HG02759 (cell line): Measurements from ENCODE around the gene SAMM50.

Experiments used
- ATAC-seq: cut with Tn5 transposase; IDR thresholded peaks from one replicate; pipeline ENCODE4 v1.9.1; 2021; ENCODE audit warnings: mild to moderate bottlenecking, moderate library complexity; ENCODE audit not compliant: unreplicated experiment

The SAMM50 gene

GRCh38 chr22:43955040-43955882 is at the start of gene SAMM50:
Gene SAMM50, plus strand, starts transcription at chr22:43955442. Its CDS starts 136 bp downstream, at chr22:43955578.
- peak; percentile 94 for ATAC-seq

- ATAC-seq, result no peak
These were observed 49.6 kb upstream of the SAMM50 start for GRCh38 chr22:43905681-43906080.

GRCh38 chr22:43909708-43910107 is 45.5 kb upstream of the SAMM50 start:
- ATAC-seq, result no peak

GRCh38 chr22:43910178-43910695 is 45.0 kb upstream of the SAMM50 start:
- no peak for ATAC-seq

- no peak for ATAC-seq
These were observed 43.9 kb upstream of the SAMM50 start for GRCh38 chr22:43911351-43911750.

GRCh38 chr22:43917521-43917920 is 37.7 kb upstream of the SAMM50 start:
- no peak for ATAC-seq

- ATAC-seq, result no peak
These were observed 35.9 kb upstream of the SAMM50 start for GRCh38 chr22:43919106-43919973.

- ATAC-seq, result no peak
These were observed 33.9 kb upstream of the SAMM50 start for GRCh38 chr22:43921370-43921769.

GRCh38 chr22:43922123-43922522 is 33.1 kb upstream of the SAMM50 start:
- no peak for ATAC-seq

GRCh38 chr22:43923191-43923590 is 32.1 kb upstream of the SAMM50 start:
- ATAC-seq, result no peak

GRCh38 chr22:43923631-43924464 is 31.4 kb upstream of the SAMM50 start, which contains the start of gene PNPLA3:
Gene PNPLA3, plus strand, starts transcription at chr22:43923805. Its CDS starts 107 bp downstream, at chr22:43923912.
- ATAC-seq, result peak; percentile 68

GRCh38 chr22:43924877-43925276 is 30.4 kb upstream of the SAMM50 start:
- no peak for ATAC-seq

GRCh38 chr22:43925433-43926348 is 29.6 kb upstream of the SAMM50 start:
- no peak for ATAC-seq

- no peak for ATAC-seq
These were observed 28.9 kb upstream of the SAMM50 start for GRCh38 chr22:43926349-43926710.

- no peak for ATAC-seq
These were observed 26.8 kb upstream of the SAMM50 start for GRCh38 chr22:43928468-43928867.

- no peak for ATAC-seq
These were observed 26.3 kb upstream of the SAMM50 start for GRCh38 chr22:43928908-43929307.

GRCh38 chr22:43931771-43932170 is 23.5 kb upstream of the SAMM50 start:
- ATAC-seq, result no peak

- ATAC-seq, result no peak
These were observed 13.8 kb upstream of the SAMM50 start for GRCh38 chr22:43941449-43941848.

GRCh38 chr22:43944670-43945430 is 10.4 kb upstream of the SAMM50 start:
- ATAC-seq, result no peak
